NCI-H1048 (cell line): ENCODE data around the gene ZNF680.
"Not testable (repeated sequence)": the region's sequence is repeated elsewhere in the genome, so short reads cannot be mapped to it uniquely, and the experiment has no call there.

Source experiments
- DNase-seq: peaks from one replicate; lab custom pipeline; 2025; lab: John Stamatoyannopoulos, UW

Gene ZNF680

GRCh38 chr7:64562626-64563278 is at the start of gene ZNF680:
TSS of gene ZNF680 (minus strand) at chr7:64563071. CDS start at chr7:64562954, 117 bp downstream.
- peak; percentile 92 for DNase-seq

- no peak for DNase-seq
These were observed 49.6 kb upstream of the ZNF680 start for GRCh38 chr7:64612452-64612851.

- no peak for DNase-seq
These were observed 48.8 kb upstream of the ZNF680 start for GRCh38 chr7:64611717-64612116.

- no peak for DNase-seq
These were observed 48.1 kb upstream of the ZNF680 start for GRCh38 chr7:64610997-64611396.

- DNase-seq: no peak
These were observed 45.4 kb upstream of the ZNF680 start for GRCh38 chr7:64608116-64608910.

GRCh38 chr7:64606385-64606784 is 43.5 kb upstream of the ZNF680 start:
- no peak for DNase-seq

GRCh38 chr7:64603271-64603670 is 40.4 kb upstream of the ZNF680 start:
- no peak for DNase-seq

GRCh38 chr7:64602518-64602917 is 39.6 kb upstream of the ZNF680 start:
- DNase-seq: no peak

GRCh38 chr7:64602086-64602485 is 39.2 kb upstream of the ZNF680 start:
- no peak for DNase-seq

GRCh38 chr7:64599359-64599758 is 36.5 kb upstream of the ZNF680 start:
- DNase-seq: no peak

- no peak for DNase-seq
These were observed 28.1 kb upstream of the ZNF680 start for GRCh38 chr7:64590971-64591370.

- no peak for DNase-seq
These were observed 19.3 kb upstream of the ZNF680 start for GRCh38 chr7:64581926-64582894.

- no peak for DNase-seq
These were observed 18.5 kb upstream of the ZNF680 start for GRCh38 chr7:64581391-64581790.

- no peak for DNase-seq
These were observed 11.7 kb upstream of the ZNF680 start for GRCh38 chr7:64574540-64575099.

- not testable (repeated sequence) for DNase-seq
These were observed 7.4 kb upstream of the ZNF680 start for GRCh38 chr7:64570284-64570605.

GRCh38 chr7:64569372-64570283 is 6.8 kb upstream of the ZNF680 start:
- DNase-seq: not testable (repeated sequence)

GRCh38 chr7:64562256-64562625 is 630 bp downstream of the ZNF680 start:
- DNase-seq: no peak

- no peak for DNase-seq
These were observed 3.7 kb downstream of the ZNF680 start for GRCh38 chr7:64559206-64559605.

- no peak for DNase-seq
These were observed 4.1 kb downstream of the ZNF680 start for GRCh38 chr7:64558781-64559180.

GRCh38 chr7:64558323-64558705 is 4.6 kb downstream of the ZNF680 start:
- DNase-seq: no peak
